ENCODE data around the gene KIF7.

Gene KIF7

DNA sequence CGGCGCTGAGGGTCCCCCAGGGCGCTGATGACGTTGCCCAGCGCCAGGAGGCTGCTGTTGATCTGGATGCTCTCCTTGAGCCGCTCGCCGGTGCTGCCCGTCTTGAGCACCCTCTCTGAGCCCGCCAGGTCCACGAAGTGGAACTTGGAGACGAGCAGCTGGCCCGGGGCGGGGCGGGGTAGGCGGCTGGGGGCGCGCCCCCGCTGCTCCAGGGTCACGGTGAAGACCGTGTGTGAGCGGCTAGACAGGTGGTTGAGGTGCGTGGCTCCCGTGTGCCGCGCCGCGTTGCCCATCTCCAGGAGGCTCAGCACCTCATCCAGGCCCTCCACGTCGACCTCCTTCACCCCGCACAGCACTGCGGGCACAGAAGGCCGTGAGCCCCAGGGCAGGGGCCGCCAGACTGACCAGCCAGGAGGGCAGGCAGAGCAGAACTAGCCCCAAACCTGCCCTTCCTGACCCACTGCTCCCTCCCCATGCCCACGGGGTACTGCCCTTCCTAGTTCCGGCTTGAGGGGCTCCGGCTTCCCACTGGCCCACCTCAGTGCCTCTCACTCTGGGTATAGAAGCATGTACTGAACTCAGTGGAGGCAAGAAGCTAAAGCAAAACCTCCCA, 6.1 kb downstream of the KIF7 start:
- no peak for DNase-seq (ENCODE audit: low spot score)

DNA sequence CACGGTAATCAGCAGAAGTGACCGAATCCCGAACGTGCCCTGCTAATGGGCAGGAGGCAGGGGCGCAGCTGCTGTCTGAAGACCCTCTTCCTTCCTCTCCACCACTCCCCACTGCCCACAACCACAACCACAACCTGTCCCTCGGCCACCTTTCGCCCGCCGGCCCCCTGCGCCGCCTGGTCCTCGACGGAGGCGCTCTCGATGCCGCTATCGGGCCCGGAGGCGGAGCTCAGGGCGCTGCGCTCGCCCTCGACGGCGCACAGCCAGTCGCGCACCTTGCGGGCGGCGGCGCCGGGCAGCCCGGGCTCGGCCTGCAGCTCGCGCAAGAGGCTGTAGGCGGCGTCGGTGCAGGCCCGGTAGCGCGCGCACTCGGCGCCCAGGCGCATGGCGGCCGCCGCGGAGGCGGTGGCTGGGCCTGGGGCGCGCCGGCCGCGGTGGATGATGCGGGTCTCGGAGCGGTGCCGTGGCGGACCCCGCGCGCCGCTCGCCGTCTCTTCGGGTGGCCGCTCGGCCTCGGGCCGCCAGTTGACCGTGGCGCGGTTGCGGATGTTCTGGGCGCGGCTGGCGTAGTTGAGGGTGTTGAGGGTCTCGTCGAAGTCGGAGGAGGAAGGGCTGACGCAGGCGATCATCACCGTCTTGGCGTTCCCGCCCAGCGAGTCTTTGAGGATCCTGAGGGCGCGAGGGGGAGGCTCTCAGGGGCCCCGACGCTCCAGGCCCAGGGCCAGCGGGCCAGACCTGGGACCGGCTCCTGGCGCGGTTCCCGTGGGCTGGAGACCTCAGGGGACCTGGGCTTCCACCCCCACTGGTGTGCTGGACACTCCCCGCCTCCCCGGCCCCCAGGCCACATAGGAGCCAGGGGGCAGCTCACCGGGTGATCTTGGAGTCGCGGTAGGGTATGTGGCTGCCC, 6.9 kb downstream of the KIF7 start:
- no peak for DNase-seq (ENCODE audit: low spot score)

DNA sequence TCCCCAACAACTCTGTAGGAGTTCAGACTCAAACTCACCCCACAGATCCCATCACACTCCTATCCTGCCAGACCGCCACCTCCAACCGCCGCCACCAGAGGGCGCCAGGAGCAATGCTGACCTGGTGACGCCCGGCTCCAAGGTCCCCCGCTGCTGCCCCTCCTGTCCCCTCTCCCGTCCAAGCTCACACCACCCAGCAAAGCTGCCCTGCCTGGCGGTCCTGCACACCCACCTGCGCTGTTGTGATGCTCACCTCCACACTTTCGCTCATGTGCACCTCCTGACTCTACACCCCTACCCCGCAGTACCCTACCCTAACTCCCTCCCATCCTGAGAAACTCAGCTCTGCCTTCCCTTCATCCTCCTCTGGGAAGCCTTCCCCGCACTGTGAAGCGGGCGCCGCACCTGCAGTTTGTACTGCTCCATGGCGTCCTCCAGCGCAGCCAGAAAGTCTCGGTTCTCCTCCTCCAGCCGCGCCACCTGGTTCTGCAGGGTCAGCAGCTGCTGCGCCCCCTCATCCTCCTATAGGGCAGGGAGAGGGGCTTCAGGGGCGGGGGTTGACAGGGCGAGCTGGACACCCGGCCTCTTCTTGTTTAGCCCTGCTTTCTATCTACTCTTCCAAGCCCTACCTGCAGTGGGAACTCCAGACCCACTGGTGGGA, 7.9 kb downstream of the KIF7 start:
- peak; percentile 99 for DNase-seq (ENCODE audit: low spot score)

DNA sequence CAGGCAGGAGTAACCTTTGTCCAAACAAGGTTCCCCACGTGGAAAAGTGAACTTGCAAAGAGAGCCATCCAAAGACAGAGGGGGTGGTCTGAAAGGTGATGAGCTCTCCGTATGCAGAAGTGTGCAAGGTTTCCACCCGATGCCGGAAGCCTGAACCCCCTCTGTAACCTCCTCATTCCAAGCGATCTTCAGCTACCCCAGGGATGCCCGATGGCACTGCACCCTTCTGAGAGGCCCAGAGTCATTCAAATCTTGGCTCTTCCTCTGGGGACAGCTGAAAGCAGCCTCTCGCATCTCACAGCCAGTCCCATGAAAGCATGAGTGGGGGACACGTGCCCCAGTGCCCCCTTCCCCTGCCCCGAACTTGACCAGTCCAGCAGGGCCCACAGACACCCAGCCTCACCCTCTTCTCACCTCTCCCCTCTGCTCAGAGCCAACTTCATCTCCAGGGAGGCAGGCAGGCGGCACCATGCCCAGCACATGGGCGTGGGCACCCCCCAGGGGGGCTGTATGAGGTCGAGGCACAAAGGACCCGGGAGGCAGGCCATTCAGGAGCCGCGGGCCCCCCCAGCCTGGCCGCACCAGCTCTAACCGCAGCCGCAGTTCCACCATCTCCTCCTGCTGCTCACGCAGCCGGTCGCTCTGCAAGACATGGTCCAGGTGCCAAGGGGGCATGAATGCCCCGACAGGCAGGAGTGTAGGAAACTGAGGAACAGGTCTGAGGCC, 8.7 kb downstream of the KIF7 start:
- DNase-seq (ENCODE audit: low spot score): no peak

DNA sequence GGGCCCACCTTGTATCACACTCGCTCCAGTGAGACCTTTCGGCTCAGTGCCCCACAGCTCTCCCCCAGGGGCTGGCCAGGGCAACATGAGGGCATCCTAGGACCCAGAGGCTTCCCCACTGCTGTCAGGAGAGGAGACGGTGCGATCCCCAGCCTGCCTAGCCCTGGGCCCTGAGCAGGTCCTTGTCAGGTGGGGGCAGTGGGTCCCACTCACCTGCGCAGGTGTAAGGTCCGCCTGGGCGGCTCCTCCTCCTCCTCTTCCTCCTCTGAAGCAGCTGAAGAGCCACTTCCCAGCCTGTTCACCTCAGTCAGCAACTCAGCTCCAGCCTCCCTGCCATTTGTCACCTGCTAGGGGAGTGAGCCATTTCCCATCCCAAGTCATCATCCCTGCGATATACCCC, 9.6 kb downstream of the KIF7 start:
- DNase-seq (ENCODE audit: low spot score): no peak

DNA sequence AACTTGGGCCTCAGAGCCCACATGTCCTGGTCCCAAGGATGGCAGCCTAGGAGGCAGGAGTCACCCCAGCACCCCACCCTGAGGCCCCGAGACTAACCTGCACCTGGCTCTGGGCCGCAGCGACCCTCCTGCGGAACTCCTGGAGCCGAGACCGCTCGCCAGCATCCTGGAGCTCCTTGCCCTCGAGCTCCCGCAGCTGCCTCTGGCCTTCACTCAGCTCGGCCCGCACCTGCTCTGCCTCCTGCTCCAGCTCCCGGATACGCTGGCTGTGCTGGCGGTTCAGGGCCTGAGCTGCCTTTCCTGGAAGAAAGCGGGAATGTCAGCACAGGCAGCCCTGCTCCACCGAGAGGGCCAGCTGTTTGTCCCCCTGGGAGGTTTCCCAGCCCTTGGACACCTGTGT, 13.2 kb downstream of the KIF7 start:
- no peak for DNase-seq (ENCODE audit: low spot score)

DNA sequence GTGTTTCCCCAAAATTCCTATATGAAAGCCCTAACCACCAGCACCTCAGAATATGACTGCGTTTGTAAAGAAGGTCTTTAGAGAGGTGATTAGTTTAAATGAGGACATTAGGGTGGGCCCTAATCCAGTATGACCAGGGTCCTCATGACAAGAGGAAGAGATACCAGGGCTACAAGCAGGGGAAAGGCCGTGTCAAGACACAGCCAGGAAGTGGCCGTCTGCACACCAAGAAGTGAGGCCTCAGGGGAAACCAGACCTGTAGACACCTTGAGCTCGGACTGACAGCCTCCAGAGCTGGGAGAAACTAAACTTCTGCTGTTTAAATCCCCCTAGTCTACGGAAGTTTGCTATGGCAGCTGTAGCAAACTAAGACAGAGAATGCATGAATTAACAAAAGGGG, 14.2 kb downstream of the KIF7 start:
- DNase-seq (ENCODE audit: low spot score): no peak

DNA sequence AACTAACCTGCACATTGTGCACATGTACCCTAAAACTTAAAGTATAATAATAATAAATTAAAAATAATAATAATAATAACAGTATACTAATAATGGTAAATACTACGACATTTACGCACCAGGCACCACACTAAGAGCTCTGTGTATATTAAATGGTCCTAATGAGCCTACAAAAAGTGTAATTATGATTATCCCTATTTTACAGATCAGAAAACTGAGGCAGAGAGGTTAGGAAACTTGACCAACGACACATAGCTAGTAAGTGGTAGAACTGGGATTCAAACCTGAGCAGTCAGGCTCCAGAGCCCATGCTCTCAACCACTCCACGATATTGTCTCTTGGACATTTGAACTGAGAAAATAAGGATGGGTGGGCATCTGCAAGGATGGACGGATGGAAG, 15.0 kb downstream of the KIF7 start:
- DNase-seq (ENCODE audit: low spot score): no peak

DNA sequence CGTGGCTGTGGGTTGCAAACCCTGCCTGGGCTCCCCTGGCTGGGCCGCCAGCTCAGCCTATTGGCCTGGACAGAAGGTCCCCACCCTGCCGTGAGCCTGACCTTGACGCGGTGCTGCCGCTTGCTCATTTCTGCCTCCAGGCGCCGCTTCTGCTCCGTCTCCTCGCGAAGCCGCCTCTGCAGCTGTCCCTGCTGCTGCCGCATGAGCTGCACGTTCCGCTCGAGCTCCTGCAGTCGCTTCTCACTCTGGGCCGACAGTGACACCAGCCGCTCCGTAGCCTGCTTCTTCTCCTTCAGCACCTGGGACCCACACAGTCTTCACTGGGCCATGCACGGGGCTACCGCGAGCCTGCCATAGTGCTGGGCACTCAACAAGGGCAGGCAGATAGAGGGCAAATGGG, 21.7 kb downstream of the KIF7 start:
- DNase-seq (ENCODE audit: low spot score): peak; percentile 4

DNA sequence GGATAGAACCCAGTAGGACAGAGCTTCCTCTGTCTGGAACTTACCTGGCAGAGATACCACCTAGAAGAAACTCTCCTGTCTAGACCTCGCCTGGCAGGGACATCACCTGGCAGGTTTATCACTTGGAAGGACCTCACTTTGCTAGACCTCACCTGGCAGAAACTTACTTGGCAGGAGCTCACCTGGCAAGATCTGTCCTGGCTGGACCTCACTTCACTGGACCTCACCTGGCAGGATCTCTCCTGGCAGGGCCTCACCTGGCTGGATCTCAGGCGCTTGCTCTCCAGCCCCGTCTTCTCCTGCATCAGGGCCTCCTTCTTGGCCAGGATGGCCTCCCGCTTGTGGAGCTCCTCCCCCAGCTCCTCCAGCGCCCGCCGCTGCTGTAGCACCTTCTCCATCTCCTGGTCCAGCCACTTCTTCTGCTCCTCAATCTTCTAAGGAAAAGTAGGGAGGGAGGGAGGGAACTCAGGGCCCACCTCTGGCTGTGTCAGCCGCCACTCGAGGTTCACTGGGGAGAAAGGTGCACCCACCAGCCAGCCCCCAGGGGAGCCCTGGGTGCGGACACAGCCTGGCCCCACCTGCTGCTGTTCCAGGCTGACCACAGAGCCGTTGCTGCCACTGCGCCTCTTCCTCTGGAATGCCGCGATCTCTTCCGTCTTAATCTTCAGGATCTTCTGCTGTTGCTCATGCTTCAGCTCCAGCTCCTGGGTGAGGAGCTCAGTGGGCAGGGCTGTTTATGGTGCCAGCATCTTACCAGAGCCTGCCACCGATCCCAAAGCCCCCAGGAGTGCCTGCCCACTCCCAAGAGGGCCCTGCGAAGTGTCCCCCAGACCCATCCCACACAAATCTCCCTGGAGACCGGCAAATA, 22.5 kb downstream of the KIF7 start:
- peak; percentile 21 for DNase-seq (ENCODE audit: low spot score)

DNA sequence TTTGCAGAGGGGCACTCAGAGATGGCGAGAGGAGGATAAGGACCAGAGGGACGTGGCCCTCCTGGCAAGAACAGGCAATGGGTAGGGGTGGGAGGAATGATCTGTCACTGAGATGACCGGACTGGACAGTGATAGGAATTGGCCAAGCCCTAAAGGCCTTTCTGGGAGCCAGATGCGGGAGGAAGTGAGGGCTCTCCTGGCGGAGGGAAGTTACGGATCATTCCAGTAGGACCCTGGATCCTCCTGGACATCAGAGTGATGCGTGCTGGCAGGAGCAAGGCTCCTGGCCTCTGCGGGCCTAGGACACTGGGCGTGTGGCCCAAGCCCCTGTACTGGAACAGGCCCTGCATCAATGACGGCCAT, 23.4 kb downstream of the KIF7 start:
- DNase-seq (ENCODE audit: low spot score): peak; percentile 29

DNA sequence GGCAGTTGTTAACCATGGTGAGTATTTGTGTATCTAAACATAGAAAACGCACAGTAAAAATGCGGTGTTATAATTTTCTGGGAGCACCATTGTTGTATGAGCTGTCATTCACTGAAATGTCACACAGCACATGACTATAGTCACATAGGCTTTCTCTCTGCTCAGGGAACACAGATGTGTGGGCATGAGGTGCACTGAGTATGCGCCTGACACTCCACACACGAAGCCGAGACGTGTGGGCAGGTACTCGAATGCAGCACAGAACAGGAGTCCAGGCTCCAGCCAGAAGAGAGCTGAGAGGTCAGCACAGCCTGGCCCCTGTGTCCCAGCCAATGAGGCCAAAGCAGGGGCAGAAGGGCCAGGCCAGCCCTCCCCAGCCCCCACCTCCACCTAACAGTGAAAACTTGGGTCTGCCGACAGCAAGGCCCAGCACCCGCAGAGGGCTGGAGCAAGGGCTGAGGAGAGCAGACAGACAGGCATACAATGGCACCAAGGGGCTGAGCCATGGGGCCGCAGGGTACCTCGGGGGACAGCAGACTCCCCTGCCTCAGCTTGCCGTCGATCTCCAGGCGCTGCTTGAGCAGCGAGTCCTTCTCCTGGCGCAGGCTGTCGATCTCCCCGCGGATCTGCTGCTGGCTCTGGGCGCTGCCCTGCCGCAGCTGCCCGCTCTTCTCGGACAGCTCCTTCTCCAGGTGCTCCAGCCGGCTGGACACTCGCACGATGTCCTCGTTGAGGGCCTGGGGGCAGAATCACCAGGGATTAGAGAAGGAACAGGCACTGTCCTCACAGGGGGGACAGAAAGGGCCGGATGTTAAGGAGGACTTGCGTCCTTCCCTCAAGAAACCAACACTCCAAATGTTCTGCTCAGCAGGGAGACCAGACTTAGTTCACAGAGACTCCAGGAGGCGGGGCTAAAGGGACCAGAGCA, 24.0 kb downstream of the KIF7 start:
- peak; percentile 6 for DNase-seq (ENCODE audit: low spot score)

DNA sequence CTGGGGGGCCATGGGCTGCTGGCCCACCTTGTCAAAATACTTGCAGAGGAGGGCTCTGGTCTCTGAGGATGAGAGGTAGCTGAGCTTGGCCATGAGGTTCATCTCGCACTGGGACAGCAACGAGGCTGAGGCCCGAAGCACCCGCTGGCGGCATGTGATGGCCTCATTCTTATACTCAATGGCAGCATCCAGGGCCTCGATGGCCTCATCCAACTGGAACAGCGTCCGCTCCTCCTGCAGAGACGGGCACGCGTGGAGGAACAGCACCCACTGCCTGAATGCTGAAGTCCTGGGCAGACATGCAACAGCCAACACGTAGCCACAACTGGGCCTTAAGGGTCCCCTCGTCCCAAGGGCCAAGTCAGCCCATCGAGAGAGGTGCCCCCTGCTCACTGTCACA, 25.0 kb downstream of the KIF7 start:
- DNase-seq (ENCODE audit: low spot score): peak; percentile 10

DNA sequence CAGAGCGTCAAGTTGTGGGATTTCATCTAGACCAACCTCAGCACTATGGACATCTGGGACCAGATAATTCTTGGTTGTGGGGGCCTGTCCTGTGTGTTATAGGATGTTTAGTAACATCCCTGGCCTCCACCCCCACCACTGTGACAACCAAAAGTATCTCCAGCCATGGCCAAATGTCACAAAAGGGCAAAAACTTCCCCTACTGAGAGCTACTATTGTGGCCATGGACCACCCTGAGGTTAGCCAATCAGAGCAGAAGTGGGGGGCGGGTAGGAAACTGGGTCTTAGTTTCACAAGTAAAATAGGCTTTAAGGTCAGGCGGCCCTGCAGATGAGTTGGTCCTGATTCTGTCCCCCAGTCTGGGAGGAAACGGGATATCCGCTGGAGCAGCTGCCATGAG, 25.4 kb downstream of the KIF7 start:
- peak; percentile 19 for DNase-seq (ENCODE audit: low spot score)

DNA sequence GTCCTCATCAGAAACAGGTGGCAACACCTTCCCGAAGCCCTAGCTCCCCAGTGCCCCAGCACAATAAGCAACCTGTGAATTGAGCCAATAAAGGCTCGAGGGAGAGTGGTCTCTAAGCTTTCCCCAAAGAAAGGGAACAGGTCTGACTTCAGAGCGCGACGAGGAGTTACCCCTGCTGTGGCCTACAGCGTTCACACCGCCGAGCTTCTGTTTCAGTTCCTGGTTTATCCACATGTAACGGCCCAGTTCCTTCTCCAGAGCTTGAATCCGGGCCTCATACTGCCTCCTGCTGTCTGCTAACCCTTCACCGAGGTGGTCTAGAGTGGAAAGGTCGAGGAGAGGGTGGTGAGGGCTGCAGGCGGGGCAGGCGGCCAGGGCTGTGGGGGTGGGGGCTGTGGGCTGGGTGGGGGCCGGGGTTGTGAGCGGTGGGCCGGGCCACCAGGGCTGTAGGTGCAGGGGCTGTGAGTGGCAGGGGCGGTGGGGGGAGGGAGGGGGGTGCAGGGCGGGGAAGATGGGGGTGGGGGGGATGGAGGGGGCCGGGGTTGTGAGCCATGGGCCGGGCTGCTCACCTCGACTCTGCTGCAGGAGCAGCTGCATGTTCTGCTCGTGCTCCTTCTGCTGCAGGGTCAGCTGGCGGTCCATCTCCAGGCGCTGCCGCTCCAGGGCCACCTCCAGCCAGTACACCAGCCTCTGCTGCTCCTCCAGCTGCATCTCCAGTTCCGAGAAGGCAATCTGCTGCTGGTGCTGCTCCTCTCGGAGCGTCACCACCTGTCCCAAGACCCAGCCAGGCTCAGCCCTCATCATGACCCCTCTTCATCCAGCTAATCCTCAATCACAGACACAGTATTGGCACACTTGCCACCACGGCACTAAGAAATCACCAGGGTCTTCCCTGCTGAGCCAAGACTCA, 26.2 kb downstream of the KIF7 start:
- peak; percentile 15 for DNase-seq (ENCODE audit: low spot score)

DNA sequence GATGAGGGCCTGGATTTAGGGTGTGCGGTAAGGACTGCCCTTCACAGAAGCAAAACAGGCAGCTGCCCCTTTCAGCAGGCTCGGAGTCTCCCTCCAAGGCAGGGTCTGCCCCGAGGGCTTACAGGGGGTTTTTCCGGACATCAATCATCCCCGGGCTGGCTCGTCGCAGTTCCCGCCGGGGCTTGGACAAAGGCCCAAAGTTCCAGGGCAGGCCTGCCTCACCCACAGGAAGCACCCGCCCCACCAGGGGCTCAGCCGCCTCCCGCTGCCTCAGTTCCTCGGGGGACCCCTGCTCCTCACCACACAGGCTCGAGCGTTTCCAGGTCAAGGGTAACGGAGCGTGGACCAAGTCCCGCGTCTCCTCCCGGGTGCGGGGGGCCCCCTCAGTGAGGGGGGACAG, 27.0 kb downstream of the KIF7 start:
- no peak for DNase-seq (ENCODE audit: low spot score)

DNA sequence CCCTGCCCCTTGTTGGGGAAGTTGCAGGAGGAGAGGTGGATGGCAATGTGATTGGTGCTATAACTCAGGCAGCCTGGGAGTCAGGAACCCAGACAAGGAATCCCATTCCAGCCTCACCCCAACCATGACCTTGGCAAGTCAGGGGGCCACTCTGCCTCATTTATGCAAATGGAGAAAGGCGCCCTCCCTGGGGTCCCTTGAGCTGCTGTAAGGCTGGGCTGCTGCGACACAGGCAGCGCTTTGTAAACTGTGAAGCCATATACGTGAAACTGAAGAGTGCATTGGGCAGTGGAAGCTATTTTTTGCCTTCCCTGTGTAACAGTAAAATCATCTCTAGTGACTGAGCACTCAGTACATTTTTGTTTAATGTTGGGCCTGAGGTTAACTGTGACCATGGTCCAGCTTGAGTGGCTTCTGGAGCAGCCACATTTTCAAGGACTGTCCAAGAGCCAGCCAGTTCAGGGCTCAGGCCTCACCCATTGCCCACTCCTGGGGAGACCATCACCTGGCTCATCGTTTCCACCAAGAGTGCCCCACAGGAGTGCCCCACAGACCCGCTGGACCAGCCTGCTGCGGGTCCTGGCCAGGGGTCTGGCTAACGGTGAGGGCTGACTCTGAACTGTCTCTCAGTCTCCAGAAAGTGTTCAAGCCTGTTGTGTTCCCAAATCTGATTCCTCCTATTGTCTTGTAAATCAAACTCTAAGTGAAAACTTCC, 27.9 kb downstream of the KIF7 start:
- peak; percentile 6 for DNase-seq (ENCODE audit: low spot score)

DNA sequence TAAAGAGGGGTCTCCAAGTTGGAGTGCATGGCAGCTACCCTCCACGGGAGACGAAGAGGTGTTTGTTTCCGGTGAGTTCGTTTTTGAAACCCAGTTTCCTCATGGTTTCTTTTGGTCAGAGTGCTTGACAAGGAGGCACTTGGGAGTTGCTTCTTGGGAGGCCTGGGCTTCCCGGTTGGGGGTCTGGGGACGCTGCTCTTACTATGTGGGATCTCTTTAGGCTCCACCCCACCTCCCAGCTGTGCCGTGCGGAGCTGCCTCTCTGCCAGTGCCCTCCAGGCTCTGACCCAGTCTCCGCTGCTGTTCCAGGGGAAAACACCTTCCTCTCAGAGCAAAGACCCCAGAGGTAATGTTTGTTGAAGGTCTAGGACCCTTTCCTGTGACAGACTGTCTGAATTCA, 29.6 kb downstream of the KIF7 start:
- DNase-seq (ENCODE audit: low spot score): no peak

DNA sequence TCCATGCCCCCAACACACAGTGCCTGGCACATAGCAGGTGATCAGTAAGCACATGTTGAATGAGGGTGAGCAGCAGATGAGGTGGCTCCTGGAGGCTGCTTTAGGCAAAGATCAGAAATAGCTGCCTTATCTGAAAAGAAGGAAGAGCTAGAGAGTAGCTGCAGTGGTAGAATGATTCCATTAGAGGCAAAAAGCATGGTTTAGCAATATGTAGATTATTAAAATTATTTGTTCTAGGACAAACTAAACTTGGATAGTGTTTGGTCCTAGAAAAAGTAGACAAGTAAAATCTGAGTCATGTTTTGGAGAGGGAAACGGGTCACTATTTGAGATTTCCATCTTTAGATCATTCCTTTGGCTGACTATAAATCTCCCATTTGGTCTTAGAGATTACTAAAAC, 32.1 kb downstream of the KIF7 start:
- DNase-seq (ENCODE audit: low spot score): no peak

All from HuH-7.5 (cell line).